Prostate gland (tissue), 2 donors: Measurements from ENCODE around the gene DBN1.

Experiments
- CTCF ChIP-seq, 4 experiments: fragments of 200-600 bp in 2 of 4; fragments of 450-650 bp in 2 of 4; sonication (generic) in 2 of 4; IDR thresholded peaks; 1 replicate in 3 of 4; 2 replicates in 1 of 4; pipeline ENCODE4 v1.5.1; 2016 to 2019; ENCODE audit warnings: antibody characterized with exemption in 4 of 4, mild to moderate bottlenecking in 2 of 4, moderate library complexity in 2 of 4
- POLR2A ChIP-seq: fragments of 450-650 bp; IDR thresholded peaks from one replicate; pipeline ENCODE4 v1.6.1; 2016; ENCODE audit warnings: antibody characterized with exemption, mild to moderate bottlenecking
- POLR2AphosphoS5 ChIP-seq: sonication (generic); formaldehyde crosslinking; IDR thresholded peaks from one replicate; pipeline ENCODE4 v1.6.1; 2017; ENCODE audit warnings: antibody characterized with exemption

DNA sequence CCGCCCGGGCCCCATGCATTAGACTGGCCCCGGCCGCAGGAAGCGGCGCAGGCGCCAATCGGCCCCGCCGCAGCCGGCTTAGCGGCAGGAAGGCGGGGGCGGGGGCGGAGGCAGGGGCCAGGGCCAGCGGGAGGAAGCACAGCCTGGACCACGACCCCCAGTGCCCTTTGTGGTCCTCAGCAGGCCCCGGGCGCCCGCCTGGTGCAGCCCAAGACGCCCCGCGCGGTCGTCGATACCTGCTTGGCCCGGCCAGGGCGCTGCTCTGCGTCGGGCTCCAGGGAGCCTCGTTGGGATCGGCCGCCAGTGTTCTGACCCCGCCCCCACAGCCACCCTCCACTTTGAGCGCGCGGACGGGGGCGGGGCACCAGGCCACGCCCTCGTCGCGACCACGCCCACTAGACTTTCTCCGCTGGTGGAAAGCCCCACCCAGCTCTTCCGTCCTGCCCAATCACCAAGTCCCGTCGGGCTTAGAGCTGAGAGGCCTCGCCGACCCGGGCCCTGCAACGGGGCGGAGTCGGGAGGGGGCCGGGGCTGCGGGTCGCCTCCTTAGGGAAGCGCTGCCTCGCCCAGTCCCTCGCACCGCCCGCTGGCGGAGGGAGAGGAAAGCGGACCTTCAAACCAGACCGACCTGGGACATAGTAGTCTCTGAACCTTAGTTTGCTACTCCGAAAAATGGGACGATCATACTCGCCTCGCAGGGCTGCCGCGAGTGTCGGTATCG, 24.0 kb upstream of the DBN1 start, which contains the start of gene PDLIM7:
- TF ChIP-seq POLR2A (peak; percentile 95), CTCF (IDR thresholded peaks at IDR 0.05) (peak in 1 of 4 experiments; percentile 5), POLR2AphosphoS5 (peak; percentile 95)
